PFSK-1 (cell line): ENCODE data around the gene PNMA8C.

Experiments
- FOXP2 ChIP-seq: optimal IDR thresholded peaks from 2 replicates; pipeline ENCODE3; 2011; ENCODE audit warnings: borderline replicate concordance, control low read depth, inconsistent platforms; ENCODE audit not compliant: insufficient read depth; ENCODE audit errors: extremely low read length, extremely low read depth
- POLR2AphosphoS5 ChIP-seq: IDR thresholded peaks from 2 replicates; pipeline ENCODE4 v1.6.1; 2012; ENCODE audit warnings: low read depth, mild to moderate bottlenecking, control low read depth, low read length, moderate library complexity
- REST ChIP-seq, 2 experiments: IDR thresholded peaks; 2 replicates each; pipeline versions ENCODE4 v1.6.1 to v1.8.0; 2011 to 2012; ENCODE audit warnings: low read depth in 2 of 2, low read length in 2 of 2, control low read depth in 1 of 2, inconsistent platforms in 1 of 2, mild to moderate bottlenecking in 1 of 2, moderate library complexity in 1 of 2; ENCODE audit not compliant: insufficient read depth in 1 of 2
- SIN3A ChIP-seq: IDR thresholded peaks from 2 replicates; pipeline ENCODE4 v1.6.1; 2012; ENCODE audit warnings: mild to moderate bottlenecking, low read length, moderate library complexity, borderline replicate concordance; ENCODE audit not compliant: insufficient read depth
- TAF1 ChIP-seq: IDR thresholded peaks from 2 replicates; pipeline ENCODE4 v1.6.1; 2012; ENCODE audit warnings: low read length, control low read depth, borderline replicate concordance; ENCODE audit not compliant: insufficient read depth

Gene PNMA8C

GRCh38 chr19:46376241-46377153 lies 52.2 kb downstream of the PNMA8C start:
- no peak for TF ChIP-seq TAF1
- no peak for TF ChIP-seq POLR2AphosphoS5
- TF ChIP-seq FOXP2 = no peak
- TF ChIP-seq REST (IDR thresholded peaks at IDR 0.05; ENCODE audit: insufficient read depth in 1 of 2, low read depth in 2 of 2, low read length in 2 of 2) = no peak
- no peak for TF ChIP-seq SIN3A
